HG02642 (cell line): ENCODE results near the gene LPCAT1.
"Not testable (repeated sequence)": the region's sequence is repeated elsewhere in the genome, so short reads cannot be mapped to it uniquely, and the experiment has no call there.

Experiments
- ATAC-seq: cut with Tn5 transposase; IDR thresholded peaks from one replicate; pipeline ENCODE4 v1.9.1; 2021; ENCODE audit warnings: mild to moderate bottlenecking; ENCODE audit not compliant: unreplicated experiment, poor library complexity

LPCAT1 gene

DNA sequence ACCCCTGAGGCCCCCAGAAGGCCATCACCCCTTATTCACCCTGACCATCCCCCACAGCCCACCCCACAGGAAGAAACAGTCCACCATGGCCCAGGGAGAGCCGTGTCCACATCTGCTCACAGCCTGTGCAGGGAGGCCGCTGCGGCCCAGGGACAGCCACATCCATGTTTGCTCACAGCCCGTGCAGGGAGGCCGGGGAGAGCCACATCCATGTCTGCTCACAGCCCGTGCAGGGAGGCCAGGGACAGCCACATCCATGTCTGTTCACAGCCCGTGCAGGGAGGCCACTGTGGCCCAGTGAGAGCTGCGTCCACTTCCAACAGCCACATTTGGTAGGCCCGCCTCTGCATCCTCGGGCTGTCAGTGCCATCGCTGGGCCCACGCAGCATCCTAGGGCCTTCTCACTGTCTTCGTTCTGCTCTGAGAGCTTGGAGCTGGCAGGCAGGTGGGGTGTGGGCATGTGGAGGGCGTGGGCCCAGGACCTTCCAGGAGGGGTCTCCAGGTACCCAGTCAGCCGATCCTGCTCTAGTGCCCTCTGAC lies 38.1 kb downstream of the LPCAT1 start:
- ATAC-seq: no peak

DNA sequence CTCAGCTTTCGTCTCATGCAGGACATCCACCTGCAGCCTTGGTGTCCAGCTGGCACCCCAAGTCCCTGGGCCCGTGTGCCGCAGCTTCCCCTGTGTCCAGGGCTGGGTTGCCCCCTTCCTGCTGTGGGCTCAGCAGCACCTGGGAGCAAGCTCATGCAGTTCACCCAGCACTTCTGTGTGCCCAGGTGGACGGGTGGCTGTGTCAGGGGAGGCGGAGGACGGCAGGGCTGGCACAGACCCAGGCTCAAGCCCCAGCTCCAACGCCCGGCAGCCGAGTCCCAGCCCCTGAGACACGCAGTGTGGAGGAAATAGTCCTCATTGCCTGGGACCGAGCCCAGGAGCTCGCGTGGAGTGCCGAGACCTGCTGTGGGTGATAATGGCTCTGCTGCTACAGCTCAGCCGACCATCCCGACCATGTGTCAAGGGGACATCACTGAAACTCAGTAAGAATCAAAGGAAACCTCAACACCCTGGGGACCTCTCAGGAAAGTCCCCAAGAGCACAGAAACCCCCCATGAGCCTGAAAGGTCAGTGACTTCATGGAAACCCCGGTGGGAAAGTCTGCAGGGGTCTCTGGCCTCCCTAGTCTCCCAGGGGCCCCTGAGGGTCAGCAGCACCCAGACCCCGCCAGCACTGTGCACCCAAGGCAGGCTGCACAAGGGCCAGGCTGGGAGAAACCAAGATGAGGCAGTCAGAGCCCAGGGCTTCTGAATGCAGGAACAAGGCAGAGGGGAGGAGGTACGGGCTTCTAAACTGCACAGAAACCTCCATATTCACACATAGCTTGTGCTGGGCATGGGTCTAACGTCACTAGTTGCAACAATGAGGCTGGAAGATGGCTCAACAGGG lies 38.8 kb downstream of the LPCAT1 start:
- peak; percentile 49 for ATAC-seq

DNA sequence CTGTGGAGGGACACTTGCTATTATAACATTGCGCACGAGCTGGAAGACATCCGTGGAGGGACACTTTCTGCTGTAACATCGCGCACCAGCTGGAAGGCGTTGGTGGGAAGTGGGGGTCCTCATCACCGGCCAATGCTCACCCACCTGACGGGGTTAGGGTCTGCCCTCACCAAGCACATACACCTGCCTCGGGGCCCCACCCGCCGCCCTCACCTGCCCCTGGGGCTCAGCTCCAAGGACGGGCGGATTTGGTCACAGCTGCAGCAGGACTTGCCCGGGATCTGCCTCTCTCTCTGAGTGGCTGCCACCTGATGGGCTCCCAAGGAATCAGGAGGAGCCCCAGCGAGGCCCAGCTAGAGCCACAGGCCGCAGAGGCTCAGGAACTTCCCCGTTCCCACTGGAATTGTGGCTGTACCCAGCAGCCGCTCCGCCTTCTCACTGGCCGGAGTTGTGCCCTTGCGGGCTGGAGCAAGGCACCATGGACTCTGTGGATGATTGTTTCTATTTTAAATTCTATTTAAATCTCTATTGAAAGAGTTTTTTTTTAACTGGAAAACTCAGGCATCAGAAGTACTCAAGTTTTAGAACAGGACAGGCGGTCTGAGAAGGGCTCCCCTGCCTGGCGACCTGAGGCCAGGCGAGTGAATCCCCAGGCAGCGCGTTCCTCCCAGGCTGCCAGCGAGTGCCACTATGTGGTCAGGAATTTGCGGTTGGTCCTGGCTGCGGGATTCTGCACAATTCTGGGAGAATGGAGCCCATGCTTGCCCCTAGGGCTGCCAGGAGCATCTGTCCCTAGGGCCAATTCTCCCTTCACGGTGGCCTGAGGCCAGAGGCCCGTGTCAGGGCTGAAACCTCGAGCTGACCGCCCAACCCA lies 39.7 kb downstream of the LPCAT1 start:
- ATAC-seq: no peak

DNA sequence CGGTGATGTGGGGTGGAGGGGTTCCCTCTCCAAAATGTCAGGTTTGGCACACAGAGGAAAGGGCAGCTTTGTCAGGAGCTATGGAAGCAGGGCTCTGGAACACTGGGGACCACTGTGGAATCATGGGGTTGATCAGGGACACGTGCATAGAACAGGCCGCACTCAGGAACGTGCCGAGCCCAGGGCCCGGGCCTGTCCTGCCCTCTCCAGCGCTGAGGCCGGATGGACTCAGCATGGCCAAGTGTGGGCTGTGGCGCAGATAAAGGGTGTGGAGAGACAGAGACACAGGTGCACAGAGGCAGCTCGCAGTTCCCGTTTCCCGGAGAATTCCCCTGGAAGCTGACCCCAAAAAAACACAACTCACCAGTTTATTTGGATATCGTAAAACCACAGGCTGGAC lies 40.7 kb downstream of the LPCAT1 start:
- no peak for ATAC-seq

DNA sequence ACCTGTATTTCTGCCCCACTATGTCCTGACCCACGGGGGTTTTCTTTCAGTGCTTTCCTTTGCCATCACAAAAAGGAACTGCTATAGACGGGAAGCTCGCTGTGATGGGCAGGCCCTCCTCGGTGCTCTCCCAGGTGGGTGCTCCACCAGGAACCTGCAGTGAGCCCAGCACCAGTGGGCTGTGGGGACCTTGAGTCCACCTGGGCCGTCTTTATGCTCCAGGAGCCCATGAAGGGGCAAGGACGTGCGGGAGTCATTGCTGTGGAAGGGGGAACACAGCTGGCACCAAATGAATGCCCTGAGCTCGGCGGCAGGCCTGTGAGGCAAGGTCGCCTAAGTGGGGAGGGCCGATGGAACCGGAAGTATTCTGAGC lies 41.8 kb downstream of the LPCAT1 start:
- ATAC-seq: no peak

DNA sequence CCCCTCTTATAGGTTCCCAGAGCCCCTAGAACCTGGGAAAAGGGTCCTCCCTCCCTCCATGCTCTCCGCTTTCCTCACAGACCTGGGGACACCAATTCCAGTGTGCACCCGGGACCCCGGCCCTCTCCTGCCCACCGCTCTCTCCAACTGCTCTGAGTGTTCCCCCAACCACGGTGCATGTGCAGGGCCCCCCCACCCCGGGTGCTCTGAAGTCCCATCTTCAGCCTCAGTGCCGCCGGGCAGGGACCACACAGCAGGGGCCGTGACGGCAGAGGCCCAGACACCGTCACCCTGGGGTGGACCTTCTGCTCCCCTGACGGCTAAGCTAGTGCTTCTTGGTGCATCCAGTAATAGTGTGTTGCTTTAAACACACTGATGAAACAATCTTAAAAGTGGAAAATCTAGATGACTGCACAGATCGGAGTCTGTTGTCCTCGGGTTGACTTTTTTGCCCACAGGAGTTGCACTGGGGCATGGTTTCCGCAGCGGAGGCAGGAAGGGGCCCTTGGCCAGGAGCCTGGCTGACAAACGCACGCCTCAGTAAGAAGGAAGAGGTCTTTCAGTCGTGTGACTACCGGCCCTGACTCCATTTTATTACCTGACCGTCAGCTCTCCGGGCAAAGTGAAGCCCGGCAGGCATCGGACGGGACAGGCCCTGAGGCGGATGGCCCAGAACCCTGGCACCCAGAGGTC lies 42.3 kb downstream of the LPCAT1 start:
- no peak for ATAC-seq

DNA sequence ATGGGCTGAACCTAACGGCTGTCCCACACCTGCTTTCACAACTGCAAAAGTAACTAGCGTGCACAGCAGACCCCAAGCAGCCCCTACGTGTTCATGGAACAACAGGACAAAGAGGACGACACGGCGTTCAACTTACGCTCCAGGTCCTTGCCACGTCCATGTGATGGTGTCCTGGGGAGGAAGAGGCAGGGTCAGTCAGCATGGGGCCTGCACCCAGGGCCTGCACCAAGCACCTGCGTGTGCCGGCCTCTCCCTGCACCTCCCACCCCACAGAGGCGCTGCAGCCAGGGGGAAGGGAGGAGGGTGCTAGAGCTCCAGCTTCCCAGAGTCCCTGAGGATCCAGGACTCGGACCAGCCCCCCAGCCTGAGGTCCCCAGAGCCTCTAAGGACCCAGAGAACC lies 43.0 kb downstream of the LPCAT1 start:
- ATAC-seq: no peak

DNA sequence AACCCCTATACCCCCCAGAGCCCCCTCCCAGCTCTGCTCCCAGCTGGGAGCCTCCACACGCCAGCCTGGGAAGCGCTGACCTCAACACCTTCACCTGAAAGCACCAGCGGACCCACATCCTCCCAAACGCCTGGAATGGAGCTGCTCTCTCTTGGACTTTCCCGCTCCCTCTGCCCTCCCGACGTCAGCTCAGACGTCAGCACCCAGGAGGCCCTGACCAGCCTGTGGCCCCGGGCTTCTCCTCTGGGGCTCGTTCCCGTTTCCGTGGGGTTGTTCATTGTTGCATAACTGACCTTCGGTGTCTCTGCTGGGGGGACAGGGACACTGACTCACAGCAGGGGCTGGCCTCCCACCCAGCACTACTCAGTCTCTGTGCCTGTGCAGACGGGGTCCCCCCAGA lies 43.5 kb downstream of the LPCAT1 start:
- no peak for ATAC-seq

DNA sequence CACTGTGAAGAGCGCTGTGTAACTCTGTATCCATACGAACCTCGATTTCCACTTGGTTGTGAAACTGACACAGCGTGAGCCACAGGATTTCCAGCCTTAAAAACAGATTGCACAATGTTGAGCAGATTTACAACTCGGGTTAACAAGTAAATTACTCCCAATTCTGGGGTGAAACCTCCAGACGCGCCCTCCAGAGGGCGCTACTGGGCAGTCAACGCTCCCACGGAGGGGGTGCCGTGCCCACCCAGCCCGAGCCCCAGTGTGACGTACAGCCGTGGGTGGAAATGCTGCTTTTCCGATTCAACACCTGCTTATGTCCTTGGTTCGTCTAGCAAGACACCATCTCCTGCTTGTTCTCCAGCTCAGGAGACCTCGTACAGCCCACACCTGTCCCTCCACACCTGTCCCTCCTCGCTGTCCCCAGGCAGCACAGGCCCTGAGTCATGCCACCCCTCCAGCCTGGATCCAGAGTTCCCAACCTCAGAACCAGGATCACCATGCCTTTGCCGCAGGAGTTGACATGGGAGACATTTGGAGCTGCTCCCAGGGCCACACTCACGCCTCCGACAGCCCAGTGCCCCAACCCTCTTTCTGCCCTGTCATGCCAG lies 44.1 kb downstream of the LPCAT1 start:
- ATAC-seq: no peak

DNA sequence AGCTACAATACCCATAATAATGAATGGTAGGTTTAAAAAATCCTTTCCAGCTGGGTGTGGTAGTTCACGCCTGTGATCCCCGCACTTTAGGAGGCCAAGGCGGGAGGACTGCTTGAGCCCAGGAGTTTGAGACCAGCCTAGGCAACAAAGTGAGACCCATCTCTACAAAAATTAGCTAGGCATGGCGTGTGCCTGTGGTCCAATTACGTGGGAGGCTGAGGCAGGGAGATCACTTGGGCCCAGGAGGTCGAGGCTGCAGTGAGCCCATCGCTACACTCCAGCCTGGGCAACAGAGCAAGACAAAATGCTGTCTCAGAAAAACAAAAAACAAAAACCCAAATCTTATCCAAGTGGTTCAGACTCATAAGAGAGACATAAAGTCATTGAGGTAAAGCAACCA lies 44.7 kb downstream of the LPCAT1 start:
- no peak for ATAC-seq

DNA sequence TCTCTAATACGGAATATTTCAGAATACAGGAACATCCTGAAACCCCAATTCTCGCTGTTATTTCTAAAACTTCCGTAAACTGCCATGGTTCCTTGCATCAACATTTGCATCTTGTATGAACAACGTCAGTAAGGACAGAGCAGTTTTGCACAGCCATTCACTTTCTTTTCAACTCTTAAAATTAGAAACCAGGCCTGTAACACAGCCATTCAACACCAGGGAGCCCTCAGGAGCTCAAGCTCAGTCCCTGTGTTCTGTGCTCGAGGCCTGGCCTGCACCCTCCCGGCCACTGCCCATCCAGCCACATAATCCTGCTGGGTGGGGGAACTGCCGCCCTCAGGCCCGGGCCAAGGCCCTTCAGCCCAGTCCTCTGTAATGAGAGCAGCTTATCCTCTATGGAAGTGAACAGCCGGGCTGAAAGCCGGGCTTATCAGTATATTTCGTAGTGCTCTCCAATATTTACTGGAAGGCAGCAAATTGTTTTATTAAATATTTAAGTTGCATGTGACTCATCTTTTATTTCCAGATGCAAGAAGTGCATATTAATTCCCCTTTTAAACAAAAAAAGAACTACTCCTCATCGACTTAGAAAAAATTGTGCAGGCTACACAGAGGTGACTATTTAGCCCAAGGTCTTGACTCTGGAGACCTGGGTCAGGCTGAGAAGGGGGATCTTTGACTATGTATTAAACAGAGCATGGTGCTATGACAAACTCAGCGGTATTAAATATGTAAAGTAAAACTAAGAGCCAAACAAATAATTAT lies 45.3 kb downstream of the LPCAT1 start:
- ATAC-seq: no peak

DNA sequence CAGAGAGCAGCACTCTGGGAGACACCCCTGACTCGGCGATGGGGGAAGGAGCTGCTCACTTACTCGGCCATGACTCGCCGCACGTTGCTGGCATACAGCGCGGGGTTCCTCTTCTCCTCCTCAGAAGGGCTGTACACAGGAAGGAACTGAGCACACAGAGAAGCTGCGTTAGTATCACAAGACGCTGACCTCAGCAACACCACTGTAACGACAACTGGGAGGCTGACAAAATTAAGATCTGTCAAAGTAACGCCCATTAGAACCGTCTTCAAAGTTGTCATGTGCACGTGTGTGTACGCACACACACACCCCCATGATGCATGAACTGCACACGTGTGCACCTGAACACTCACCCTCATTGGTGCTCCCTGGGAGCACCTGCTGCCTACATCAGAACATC lies 46.4 kb downstream of the LPCAT1 start:
- ATAC-seq: no peak

DNA sequence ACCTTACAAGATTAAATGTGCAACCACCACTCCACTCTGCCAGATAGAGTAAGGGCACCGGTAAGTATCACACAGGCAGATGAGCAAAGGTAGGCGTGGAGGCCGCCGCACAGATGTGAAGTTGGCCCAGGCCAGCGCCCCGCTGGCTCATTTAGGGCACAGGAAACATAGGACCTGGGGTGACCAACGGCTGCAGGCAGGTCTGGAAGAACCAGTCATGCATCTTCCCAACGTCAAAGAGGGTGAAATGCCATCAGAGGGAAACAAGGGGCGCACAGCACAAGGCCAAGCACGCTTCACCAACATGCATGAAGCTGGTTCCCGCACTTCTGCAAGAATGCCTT lies 46.8 kb downstream of the LPCAT1 start:
- ATAC-seq: no peak

DNA sequence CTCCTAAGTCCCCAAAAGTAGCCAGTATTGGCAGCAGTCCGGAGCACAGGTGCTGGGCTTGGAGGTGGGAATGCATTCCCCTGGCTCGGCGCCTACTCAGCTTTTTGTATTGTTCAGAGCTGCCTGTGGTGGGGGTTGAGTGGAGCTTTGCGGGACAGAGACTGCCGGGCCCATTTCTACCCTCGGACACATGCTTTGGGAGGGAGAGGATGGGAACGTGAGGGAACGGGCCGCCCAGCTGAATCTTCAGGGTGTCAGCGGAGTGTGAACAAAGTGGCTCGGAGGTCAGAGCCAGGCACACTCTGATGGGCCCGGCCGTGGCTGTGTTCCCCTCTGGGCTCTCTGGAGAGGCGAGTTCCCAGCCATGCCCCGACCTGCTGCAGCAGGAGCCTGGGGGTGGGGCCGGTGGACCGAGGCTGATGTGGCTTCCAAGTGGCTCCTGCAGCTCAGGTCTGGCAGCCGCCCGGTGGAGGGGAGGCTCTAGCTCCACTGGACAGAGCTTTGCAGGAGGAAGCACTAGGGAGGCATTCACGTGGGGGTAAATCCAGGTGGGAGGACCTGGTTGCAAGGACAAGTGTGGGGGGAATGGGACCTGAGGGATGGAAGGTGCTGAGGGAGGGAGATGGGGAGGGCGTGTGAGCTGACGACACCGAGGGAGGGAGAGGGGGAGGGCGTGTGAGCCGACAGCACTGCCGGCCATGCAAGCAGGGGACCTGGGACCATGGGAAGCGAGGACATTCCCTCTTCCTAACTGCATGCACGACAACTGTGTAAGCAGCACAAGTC lies 47.4 kb downstream of the LPCAT1 start:
- ATAC-seq: no peak

DNA sequence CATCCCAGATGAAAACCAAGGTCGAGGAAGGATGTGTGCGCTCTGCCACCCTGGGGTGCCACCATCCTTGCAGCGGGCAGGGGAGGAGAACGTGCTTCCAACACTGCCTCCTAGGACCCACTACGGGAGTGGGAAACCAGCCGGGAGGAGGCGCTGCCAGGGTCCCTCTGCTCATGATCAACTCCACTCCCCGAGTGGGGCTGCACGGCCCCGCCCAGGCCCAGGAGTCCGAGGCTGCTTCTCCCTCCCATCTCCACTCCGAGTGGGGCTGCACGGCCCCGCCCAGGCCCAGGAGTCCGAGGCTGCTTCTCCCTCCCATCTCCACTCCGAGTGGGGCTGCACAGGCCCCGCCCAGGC lies 48.2 kb downstream of the LPCAT1 start:
- ATAC-seq: not testable (repeated sequence)

DNA sequence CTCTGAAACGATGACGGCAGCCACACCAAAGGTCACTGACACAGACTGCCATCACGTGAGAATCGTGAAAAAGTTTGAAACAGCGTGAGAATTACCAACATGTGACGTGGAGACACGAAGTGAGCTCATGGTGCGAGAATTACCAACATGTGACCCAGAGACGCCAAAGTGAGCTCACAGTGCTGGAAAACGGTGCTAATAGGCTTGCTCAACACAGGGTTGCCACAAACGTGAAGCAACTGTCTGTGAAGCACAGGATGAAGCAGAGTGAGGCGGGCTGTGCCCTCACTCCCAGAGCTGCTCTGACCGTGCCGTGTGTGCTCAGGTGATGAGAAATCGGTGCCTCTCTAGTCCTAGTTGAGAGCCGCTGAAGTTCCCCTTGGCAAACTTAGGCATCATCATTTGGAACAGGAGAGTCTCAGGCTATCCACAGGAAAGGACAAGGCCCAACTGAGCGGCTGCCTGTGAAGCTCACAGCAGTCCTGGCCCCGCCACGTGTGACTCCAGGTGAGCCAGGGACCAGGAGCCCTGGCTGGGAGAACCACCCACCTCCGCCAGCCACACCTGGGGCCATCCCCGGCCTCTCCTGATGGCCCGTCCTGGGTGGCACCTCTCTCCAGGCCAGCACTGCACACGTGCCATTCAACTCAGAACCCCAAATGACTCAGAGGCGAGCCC lies 48.8 kb downstream of the LPCAT1 start:
- no peak for ATAC-seq

DNA sequence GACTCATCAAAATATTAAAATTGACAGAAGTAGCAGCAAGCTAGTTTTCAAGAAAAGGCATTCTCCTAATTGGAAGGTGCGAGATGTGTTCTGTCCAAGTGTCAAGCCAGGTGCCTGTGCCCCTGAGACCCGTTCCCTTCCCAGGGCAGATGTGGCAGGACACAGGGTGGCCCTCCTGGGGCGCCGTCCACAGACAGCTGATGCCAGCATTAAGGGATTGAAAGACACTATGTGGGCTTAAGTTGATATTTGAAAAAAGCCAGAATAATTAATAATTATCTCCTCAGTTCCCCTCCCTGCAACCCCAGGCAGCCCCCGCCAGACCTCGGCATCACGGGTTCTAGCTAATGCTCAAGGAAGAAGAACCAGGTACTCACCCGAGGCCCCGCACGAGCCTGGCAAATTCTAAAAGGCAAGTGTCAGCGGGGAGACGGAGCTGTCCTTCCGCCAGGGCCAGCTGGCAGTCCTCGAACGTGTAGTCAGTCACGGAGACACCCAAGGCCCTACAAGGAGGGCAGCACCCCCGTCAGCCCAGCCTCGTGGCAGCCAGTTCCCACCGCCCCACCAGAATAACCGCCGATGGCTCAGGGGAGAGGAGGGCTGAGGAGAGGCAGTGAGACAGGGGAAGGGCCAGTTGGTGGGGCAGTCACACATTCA lies 49.4 kb downstream of the LPCAT1 start:
- no peak for ATAC-seq

DNA sequence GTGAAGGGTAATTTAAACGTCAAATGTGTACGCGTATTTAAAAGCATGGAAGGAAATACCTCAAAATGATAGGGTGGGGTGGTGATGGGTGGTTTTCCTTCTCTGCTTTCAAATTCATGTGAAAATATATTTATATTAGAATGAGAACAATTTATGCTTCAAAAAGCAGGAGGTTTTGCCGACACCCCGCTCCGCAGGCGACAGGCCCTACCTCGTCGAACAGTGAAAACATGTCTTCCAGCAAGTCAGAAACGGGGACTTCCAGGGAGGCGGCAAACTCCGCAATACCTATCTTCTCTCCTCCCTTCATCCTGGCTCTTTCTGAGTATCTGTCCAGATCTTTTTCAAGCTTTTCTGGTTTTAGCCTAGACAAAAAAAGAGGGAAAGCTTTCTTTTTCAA lies 50.0 kb downstream of the LPCAT1 start:
- no peak for ATAC-seq
